Measurements from ENCODE around the gene UPF1.

Gene UPF1

DNA sequence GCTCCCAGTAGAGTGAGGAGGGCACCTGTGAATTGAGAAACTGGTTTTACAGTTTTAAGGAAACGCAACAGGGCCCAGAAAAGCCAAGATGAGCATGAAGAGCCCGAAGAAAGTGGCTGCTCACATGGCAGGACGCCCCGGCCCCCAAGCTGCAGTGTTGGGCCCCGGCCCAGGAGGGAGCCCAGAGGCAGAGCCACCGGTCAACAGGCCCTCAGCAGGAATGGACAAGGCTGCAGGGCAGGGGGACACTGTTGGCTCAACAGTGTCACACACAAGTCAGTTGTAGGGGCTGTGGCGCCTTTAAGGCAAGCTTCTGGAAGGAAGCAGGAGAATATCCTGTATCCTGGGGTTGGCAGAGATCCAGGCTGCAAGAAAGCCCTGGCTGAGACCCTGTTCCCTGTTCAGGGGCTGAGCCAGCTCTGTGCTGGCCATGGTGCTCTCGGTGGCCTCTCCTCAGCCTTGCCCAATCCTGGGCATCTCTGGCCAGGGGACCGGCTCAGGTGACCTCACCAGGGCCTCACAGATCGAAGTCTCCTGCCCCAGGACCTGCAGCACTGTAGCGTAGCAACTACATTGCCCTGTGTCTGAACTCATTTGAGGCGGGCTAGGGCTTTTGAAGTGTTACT is 28.0 kb downstream of the UPF1 start:
- DNase-seq, result no peak

DNA sequence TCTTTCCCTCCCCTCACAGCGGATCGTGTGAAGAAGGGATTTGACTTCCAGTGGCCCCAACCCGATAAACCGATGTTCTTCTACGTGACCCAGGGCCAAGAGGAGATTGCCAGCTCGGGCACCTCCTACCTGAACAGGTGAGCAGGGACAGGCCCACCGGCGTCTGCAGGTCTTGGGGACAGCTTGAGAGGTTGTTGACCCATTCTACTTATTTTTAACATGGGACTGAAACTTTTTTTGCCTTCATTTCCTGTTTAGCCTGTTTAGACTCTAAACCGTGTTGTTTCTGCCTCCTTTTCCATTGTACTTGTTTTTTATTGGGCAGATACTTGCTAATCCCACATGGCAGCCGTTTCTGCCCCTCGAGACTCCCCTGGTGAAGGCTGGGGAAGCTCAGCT is 28.5 kb downstream of the UPF1 start:
- no peak for DNase-seq

DNA sequence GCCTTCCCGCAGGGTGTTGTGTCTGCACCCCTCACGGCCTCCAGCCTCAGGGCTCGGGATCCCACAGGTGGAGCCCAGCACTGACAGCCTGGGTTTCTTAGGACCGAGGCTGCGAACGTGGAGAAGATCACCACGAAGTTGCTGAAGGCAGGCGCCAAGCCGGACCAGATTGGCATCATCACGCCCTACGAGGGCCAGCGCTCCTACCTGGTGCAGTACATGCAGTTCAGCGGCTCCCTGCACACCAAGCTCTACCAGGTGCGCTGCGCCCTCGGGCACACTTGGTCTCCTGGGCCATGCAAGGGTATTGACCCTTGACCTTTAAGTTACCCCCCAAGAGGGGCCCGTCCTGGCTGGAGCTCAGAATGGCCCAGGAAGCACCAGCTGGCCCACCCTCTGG is 29.0 kb downstream of the UPF1 start:
- no peak for DNase-seq

DNA sequence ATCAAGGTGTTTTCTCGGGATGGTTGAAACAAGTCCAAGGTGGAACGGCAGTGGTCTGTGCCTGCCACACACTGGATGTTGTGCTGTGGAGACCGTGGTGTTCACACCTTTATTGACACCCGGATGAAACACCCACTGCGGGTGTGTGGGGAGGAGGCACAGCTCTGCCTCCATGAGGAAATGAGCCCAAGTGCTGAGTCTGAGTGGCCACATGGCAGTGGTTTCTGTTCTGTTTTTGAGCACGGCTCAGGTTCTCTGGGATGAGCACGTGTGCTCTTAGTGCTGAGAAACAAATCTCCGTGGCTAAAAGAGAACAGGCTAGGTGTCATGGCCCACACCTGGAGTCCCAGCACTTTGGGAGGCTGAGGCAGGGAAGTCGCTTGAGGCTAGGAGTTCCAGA is 29.5 kb downstream of the UPF1 start:
- peak; percentile 43 for DNase-seq

DNA sequence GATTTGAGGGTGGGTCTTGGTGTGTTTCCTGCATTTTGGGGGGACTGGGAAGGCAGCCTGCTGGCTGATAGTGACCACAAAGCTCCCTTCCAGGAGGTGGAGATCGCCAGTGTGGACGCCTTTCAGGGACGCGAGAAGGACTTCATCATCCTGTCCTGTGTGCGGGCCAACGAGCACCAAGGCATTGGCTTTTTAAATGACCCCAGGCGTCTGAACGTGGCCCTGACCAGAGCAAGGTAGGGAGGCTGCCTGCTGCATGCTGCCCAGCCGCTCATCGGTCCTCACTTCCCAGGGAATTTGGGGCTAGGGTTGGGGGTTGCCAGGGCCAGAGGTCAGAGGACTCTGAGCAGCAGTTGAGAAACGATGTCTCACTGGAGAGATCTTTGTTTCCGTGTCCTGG is 30.2 kb downstream of the UPF1 start:
- DNase-seq, result no peak

DNA sequence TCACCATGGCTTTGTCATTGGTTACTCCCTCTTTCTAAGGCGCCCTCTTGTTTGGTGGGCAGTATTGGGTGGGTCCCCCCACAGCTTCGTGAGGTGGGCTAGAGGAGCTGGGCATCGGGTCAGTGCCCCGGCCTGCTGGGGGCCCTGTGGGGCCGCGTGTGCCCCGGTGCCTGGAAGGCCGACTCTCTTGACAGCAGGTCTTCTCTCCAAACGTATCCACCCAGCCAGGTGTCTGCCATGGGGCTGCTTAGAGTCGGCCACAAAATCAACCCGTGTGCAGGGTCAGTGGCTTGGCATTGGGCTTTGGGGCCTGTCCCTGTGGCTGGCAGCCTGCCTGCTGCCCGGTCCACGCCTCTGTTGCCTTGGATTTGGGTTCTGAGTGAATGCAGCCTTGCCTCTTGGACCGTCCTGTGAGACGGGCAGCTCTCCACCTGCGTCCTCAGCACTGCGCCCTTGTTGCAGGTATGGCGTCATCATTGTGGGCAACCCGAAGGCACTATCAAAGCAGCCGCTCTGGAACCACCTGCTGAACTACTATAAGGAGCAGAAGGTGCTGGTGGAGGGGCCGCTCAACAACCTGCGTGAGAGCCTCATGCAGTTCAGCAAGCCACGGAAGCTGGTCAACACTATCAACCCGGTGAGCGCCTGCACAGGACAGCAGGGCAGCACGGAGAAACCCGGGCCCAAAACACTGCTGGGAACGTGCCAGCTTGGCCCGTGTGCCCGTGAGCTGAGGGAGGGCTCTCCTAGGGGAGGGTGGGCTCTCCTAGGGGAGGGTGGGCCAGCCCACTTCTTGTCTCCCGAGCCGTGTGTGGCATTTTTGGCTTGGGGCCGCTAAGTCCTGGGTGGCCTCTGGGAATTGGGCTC is 31.4 kb downstream of the UPF1 start:
- DNase-seq, result no peak

DNA sequence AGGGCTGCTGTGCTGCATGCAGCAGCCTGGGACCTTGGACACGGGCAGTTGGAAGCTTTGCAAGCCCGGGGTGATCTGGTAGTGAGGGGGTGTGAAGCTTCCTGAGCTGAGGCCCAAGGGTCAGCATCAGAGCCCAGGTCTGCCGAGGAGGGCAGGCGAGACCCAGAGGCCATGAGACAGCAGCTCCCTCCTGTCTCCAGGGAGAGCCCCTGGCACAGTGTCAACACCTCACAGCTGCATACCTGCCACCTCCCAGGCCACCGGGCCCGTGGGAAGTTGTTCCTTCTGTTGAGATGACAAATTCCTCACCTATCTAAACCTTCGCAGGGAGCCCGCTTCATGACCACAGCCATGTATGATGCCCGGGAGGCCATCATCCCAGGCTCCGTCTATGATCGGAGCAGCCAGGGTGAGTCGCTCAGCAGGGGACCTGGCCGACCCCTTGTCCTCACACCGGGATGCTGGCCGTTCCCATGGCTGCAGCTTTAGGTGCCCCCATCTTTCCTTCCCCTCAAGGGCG is 32.1 kb downstream of the UPF1 start:
- no peak for DNase-seq

DNA sequence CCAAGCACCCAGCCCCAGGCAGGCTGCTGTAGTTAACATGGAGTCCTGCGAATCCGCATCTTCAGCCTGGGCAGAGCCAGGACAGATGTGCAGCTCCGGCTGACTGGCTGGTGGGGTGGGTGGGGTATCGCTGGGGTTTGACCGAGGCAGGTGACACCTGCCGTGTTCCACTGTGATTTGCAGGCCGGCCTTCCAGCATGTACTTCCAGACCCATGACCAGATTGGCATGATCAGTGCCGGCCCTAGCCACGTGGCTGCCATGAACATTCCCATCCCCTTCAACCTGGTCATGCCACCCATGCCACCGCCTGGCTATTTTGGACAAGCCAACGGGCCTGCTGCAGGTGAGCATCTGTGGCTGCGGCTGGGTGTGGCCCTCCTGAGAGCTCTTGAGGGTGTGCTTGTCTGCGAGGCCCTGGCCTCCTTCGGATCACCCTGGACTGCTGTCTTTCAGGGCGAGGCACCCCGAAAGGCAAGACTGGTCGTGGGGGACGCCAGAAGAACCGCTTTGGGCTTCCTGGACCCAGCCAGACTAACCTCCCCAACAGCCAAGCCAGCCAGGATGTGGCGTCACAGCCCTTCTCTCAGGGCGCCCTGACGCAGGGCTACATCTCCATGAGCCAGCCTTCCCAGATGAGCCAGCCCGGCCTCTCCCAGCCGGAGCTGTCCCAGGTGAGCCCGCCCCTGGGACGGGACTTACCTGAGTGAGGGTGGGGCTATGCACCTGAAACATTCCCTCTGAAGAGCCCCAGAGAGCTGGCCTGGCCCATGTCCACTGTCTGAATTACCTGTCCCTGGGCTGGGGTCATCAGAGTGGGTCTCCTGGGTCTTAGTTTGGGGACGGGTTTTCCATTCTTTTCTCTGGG is 33.6 kb downstream of the UPF1 start:
- DNase-seq, result no peak

DNA sequence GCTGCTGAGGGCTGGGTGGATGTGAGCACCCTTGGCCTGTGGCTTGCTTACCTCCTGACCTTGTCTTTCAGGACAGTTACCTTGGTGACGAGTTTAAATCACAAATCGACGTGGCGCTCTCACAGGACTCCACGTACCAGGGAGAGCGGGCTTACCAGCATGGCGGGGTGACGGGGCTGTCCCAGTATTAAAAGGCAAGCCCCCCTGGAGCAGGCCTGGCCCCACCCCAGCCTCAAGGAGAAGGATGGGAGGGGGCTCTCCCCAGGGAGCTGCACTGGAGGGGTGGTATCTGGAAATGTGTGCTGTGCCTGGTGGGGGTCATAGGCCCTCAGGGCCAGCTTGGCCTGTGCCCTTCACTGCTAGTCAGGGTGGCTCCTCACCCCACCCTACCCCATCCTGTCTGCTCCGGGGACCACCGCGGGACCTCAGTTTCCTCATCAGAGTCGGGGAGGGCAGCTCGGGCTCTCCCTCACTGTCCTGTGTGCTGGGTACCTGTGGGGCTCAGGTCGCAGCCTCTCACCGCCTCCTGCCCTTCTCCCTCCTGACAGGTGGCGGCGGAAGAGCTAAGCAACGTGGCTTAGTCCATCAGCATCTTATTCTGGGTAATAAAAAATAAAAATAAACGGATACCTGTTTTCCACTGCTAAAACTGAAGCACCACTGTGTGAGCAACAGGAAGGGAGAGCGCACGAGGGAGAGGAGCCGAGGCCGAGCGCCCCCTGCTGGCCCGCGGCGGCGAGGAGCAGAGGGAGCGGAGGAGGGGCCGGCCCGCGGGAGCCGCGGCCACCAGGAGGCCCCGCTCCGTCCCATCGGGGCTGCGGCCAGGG is 34.4 kb downstream of the UPF1 start:
- DNase-seq, result peak; percentile 79

DNA sequence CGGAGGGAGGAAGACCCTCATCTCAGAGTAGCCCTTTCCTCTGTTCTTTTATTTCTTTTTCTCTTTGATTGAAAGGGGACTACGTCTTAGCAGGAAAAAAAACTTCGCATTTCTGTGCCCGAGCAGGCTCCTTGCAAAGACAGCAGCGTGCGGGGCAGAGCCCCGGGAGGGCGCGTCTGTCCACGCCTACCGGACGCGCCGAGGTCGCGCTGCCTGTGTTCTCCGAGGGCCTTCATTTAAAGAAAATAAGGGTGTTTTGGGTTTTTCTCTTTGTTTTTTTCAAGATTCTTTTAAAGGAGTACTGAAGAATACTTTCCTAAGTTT is 35.0 kb downstream of the UPF1 start:
- no peak for DNase-seq

DNA sequence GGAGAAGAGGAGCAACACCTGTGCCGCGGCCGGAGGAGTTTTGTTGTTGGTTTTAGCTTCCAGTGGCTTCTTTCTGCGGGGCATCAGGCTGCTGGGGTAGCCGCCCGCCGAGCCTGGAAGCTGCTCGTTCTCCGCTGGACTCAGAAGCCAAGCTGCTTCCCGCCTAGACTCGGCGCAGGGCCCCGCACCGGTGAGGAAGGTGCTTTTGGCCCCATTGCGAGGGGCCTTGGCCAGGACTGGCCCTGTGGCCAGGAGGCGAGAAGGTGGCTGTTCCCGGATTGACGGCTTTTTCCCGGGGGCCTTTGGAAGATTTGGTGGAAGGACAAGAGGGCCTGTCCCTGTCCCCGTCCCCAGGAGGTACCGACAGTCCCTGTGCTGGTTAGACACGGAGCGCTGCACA is 35.4 kb downstream of the UPF1 start:
- no peak for DNase-seq

DNA sequence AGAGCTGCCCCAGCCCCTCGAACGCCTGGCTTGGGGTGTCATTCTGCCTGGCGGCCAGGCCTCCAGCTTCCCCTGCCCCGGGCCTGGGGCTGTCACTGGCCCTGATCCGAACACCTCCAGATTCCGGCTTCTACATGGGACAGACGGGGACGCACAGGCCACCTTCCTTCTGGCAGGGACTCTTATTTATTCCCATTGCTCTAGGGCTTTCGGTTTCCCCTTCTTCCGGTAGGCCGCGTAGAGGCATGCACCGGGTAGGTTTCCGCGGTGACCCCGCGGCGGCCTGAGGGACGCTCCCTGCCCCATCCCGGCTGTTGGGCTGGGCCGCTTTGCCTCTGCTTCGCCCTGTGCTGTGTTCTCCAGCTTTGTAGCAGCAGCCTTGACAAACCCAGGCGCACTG is 36.0 kb downstream of the UPF1 start:
- DNase-seq, result no peak

DNA sequence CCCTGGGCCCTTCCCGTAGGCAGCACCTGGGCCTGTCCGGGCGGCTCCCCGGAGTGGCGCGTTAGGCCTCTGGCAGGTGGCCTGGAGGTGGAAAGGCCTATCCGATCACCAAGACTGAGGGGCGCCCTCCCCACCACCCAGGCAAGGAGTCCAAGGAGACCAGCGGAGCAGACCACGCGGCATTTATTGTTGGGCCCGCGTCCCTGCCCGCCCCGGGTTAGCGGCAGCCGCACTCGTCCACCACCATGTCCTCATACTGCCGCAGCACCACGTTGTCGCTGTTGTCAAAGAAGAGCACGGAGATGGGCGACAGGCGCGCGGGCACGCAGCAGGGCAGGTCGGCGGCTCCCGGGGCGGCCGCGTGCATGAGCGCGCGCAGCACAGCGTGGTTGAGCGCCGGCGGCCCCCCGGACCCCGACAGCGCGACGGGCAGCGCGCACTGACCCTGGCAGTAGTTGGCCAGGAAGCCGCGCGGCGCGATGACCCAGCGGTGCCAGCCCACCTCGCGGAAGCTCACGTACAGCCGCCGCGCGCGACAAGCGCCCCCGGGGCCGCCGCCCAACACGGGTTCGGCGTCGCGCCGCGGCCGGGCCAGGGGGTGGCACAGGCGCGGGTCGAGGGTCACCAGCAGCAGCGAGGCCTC is 36.7 kb downstream of the UPF1 start:
- DNase-seq, result no peak

DNA sequence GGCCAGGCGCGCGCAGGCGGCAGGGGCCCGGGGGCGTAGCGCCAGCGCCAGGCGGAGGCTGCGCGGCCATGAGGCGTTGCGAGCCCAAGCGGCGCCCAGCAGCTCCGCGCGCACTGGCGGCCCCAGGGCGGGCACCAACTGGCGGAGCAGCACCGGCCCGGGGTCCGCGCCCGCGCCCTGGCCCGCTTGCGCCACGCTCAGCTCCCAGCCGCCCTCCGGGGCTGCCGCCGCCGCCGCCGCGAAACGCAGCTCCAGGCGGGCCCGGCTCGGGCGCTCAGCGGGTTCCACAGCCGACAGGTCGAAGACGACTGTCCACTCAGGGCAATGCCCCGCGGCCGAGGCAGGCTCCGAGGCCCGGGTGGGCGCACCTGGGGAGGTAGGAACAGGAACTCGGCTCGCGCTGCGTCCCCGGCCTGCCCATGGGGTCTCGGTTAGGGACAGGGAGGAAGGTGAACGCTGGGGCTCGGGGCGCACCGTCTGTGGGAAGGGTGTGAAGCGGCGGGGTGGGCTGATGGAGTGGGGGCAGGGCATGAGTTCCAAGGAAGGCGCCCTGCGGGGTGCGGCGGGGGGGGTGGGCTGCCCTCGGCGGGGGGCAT is 37.4 kb downstream of the UPF1 start:
- DNase-seq, result no peak

DNA sequence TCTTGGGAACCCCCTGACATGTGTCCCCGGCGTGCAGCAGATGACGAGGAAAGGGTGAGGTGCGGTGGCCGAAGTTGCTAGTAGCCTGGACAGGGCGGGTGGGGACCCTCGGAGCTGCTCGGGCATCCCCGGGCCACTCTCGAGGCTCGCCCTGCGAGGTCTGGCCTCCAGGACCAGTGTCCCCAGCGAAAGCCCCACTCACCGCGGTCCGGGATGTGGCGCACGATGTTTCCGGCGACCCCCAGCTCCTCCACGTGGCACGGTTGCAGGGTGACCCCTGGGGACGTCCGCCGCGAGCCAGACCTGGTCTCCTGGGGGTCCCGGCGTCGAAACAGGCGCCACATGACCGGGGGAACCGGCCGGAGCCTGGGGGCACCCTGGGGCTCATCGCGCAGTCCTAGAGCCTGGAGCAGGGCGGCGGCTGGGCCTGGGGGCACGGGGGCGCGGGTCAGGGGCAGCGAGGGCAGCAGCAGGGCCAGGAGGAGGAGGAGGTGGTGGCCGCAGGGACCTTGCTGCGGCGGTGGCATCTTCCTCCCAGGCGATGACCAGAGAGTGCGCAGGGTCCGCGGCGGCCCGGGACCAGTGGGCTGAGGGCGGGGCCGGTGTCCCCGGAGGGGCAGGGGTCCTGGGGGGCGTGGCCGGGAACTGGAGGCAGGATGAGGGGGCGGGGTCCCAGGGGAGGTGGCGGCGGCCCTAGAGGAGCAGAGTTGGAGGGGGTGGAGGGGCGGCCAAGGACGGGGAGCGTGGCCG is 38.2 kb downstream of the UPF1 start:
- DNase-seq, result no peak

DNA sequence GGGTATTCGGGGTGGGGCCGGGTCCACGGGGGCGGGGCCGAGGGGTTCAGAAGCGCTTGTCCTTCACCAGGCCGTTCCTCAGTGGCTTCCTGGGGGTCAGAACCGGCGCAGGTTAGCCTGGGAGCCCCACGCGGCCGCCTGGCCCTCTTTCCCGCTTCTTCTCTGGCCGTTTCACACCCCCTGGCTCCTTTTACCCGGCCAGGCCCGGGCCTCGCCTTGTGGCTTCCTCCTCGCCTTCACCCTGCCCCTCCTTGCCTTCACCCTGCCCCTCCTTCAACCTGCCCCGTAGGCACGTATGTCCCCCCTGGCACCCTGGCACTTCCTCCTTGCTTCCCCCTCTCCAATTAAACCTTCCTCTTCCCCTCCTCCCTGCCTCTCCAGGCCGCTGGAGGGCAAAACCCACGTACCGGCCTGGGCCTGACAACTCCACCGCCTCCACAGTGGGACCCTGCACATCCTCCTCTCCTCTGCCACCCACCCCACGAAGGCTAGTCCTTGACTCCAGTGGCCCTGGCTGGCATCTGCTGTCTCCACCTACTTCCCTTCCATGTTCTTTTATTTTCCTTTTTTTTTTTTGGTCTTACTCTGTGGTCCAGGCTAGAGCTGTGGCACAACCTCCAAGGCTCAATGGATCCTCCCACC is 38.9 kb downstream of the UPF1 start:
- DNase-seq, result no peak

DNA sequence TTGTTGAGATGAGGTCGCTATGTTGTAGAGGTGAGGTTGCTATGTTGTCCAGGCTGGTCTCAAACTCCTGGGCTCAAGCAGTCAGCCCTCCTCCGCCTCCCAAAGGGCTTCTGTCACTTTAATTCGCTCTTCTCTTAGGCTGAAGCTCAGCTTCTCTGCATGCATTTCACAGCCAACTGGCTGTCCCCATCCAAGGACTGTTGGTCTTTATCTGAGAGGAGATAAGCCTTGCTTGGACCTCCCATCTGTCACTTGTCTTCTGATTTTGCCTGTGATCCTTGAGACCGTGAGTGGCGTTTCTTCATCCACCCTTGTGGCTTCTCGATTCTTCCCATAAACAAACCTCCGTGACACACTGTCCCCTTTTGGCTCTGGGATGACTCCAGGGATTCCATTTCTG is 39.8 kb downstream of the UPF1 start:
- no peak for DNase-seq

DNA sequence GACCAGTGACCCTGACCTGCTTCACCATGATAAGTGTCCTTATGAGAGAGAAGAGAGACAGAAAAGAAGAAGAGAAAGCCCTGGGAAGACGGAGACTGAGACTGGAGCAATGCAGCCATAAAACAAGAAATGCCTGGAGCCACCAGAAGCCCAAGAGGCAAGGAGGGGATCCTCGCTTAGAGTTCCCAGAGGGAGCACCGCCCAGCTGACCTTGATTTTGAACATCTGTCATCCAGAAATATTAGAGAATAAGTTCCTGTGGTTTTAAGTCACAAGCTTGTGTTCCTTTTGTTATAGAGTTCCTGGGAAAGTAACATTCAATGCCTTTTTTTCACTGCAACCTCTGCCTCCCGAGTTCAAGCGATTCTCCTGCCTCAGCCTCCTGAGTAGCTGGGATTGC is 44.0 kb downstream of the UPF1 start:
- DNase-seq, result no peak

DNA sequence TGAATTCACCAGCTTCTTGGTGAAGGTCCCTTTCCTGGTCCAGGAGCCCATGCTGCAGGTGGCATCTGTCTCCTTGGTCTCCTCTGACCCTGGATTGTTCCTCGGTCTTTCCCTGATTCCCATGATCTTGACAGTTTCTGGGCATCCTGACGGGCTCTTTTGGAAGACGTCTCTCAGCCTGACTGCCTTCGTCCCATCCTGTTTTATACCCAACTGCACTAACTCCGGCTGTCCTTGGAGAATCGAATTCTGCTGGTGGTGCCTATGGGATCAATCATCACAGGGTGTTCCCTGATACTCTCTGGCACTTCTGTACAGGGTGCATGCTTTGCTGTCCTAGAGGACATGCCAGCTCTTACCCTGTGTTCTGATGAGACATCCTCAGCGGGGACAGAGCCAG is 45.1 kb downstream of the UPF1 start:
- no peak for DNase-seq

DNA sequence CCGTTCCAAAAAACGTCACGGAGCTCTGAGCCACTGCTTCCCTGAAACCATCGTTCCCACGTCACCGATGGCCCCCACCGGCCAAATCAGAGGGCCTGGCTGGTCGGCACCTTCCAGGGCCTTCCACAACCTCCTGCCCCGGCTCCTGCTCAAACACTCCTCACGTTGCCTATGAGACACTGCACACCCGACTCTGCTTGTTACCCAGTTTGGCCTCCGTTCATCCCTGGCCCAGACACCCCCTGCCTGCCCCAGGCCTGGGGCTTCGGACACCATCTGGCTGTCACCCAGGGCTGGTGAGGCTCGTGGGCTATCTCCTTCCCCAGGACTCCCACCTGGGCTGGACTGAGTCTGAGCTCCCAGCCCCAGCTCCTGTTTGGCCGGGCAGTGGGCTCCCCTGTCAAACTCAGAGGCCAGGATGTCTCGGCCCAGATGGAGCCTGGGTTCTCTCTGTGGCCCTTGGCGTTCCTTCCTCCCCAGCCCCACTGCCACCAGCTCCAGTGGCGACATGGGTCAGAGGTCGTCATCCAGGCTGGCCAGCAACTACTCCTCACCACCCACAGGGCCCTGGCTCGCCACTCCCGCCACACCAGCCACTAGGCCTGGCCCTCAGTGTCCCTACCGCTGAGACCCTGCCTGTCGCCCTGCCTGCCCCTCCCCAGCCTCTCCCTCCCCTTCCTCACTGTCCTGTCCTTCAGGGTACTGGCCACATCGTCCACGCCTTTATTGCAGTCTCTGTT is 46.5 kb downstream of the UPF1 start:
- no peak for DNase-seq

All from suppressor macrophage treated with lipopolysaccharide for 4 hours (primary cell).